Suprapubic skin (tissue), 3 donors: Measurements from ENCODE around the gene UVRAG.

ENCODE experiments used
- EP300 ChIP-seq: sonication (generic); formaldehyde crosslinking; IDR thresholded peaks from one replicate; pipeline ENCODE4 v1.6.1; 2017; ENCODE audit warnings: antibody characterized with exemption
- POLR2A ChIP-seq, 2 donors: fragments of 450-650 bp; IDR thresholded peaks; one replicate each; pipeline ENCODE4 v1.6.1; 2017; ENCODE audit warnings: antibody characterized with exemption in 2 of 2, mild to moderate bottlenecking in 2 of 2, moderate library complexity in 2 of 2
- TF ChIP-seq, protein P1 (sequence below), 2 donors: fragments of 200-600 bp in 1 of 2; fragments of 450-650 bp in 1 of 2; sonication (generic) in 1 of 2; IDR thresholded peaks; one replicate each; pipeline ENCODE4 v1.5.1; 2016 to 2019; ENCODE audit warnings: antibody characterized with exemption in 2 of 2, mild to moderate bottlenecking in 1 of 2, moderate library complexity in 1 of 2

DNA sequence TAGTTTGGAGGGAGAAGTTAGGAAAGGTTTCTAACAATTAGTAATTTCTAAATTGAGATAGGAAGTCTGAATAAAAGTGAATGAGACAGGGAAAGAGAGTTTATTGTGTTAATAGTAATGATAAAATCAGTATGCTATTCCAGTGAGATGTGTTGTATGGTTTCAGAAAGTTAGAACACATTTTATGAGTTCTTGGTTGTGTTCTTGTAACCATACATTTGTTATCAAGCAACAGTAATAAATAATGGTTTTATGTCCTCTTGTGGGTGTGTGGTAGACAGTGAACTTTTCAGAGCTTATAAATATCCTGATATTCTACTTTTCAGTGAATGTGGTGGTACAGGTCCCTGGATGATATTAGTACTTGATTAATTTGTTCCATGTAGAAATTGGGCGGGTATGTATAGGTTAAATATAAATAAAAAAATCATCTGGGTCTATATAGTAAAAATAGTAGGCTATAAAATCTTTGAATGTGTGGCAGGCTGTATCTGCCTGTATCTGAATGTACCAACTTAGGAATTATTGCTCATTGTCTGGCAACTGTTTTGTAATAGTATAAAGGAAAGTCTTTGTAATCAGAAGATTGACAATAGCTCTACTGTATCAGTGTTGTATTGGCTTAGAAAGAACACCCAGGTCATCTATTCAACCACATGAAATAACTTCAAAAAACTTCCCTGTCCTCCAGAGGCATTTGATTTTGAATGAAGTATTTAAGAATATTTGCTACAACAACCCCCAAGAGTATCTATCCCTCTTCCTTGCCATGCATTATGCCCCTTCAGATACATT lies 54.8 kb downstream of the UVRAG start:
- TF ChIP-seq, protein P1, sequence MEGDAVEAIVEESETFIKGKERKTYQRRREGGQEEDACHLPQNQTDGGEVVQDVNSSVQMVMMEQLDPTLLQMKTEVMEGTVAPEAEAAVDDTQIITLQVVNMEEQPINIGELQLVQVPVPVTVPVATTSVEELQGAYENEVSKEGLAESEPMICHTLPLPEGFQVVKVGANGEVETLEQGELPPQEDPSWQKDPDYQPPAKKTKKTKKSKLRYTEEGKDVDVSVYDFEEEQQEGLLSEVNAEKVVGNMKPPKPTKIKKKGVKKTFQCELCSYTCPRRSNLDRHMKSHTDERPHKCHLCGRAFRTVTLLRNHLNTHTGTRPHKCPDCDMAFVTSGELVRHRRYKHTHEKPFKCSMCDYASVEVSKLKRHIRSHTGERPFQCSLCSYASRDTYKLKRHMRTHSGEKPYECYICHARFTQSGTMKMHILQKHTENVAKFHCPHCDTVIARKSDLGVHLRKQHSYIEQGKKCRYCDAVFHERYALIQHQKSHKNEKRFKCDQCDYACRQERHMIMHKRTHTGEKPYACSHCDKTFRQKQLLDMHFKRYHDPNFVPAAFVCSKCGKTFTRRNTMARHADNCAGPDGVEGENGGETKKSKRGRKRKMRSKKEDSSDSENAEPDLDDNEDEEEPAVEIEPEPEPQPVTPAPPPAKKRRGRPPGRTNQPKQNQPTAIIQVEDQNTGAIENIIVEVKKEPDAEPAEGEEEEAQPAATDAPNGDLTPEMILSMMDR (IDR thresholded peaks at IDR 0.05), result no peak
- no peak for TF ChIP-seq POLR2A (IDR thresholded peaks at IDR 0.05)
- TF ChIP-seq EP300, result no peak
